Activated CD4-positive, alpha-beta T cell treated with anti-CD3 and anti-CD28 coated beads, Interleukin-2, amount 10 ng/mL, durations not matched to agents 7 days and 5 days (primary cell): ENCODE measurements around the gene CYB561. TPM values are rescaled to one million over a fixed set of nuclear protein-coding genes. Genes with fewer than 3 reads are reported as not detected.

Source experiments
- CTCF ChIA-PET: fragments of 350-600 bp; sonication (Branson Sonifier 250); formaldehyde crosslinking; loops from one replicate; lab custom pipeline; 2021; ENCODE audit warnings: antibody characterized with exemption; lab: Charles Lee
- POLR2A ChIA-PET: fragments of 350-600 bp; sonication (Branson Sonifier 250); formaldehyde crosslinking; loops from one replicate; lab custom pipeline; 2021; ENCODE audit warnings: antibody characterized with exemption; lab: Charles Lee
- DNase-seq: peaks from one replicate; pipeline ENCODE4 v3.0.0-alpha.2; 2020
- H3K27ac Mint-ChIP-seq: one replicate; pipeline ENCODE4 v1.8.0; 2021; ENCODE audit warnings: mild to moderate bottlenecking, moderate library complexity, mixed read lengths
- H3K27me3 Mint-ChIP-seq: one replicate; pipeline ENCODE4 v1.8.0; 2021; ENCODE audit warnings: mixed read lengths
- H3K36me3 Mint-ChIP-seq: one replicate; pipeline ENCODE4 v1.8.0; 2021; ENCODE audit warnings: low read depth, mixed read lengths
- H3K4me1 Mint-ChIP-seq: one replicate; pipeline ENCODE4 v1.8.0; 2021; ENCODE audit warnings: mixed read lengths
- H3K4me3 Mint-ChIP-seq: one replicate; pipeline ENCODE4 v1.8.0; 2021; ENCODE audit warnings: mild to moderate bottlenecking, moderate library complexity, mixed read lengths
- H3K9me3 Mint-ChIP-seq: one replicate; pipeline ENCODE4 v1.8.0; 2021; ENCODE audit warnings: mixed read lengths
- total RNA-seq, 2 experiments: library from RNA; stranded (reverse); gene quantifications; one replicate each; pipeline ENCODE4 v1.2.3, GENCODE V29; 2021

The CYB561 gene
- total RNA-seq, 2 experiments from 2014 or later: 7.9 to 9.5 TPM

DNA sequence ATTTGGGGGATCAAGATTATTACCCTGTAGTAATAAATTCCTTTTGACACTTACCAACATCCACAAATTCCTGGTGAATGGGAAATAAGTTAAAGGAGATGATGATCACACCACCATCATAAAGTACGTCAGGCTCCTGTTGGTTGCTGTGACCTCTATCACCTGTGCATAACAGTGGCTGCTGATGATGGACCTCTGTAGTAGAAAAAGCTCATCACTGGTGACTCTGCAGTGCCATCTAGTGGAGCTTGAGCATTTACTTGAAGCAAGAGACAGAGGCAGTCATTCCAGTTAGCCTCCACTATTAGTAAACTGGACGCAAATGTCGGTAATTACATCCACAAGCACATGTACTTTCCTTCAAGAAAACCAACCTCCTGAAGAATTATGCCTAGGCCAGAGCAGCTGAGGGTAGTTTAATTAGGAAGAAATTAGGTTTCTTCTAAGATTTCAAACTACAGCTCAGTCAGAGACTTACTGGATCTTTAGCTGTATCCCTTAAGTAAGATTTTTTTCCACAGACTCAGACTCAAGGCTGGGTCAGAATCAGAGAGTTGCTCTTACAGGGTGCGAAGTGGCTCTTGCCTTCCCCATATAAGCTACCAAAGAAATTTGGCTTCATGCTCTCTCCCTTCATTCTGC is 39.3 kb downstream of the CYB561 start:
- CTCF ChIA-PET: interaction anchor here (0.9 to 2.8 kb wide), 13 partner anchors 9 to 324 kb away, joined by 3 to 25 read pairs (median 7); no protein-coding TSS in a partner anchor
- H3K9me3 Mint-ChIP-seq: no peaks in the 10 kb centered on the region
- H3K27me3 Mint-ChIP-seq: peaks cover 2% of the 10 kb centered on the region
- H3K4me1 Mint-ChIP-seq: peaks cover 2% of the 10 kb centered on the region
- no peaks in the 10 kb centered on the region for H3K36me3 Mint-ChIP-seq
- no peak overlapping the region for H3K4me3 Mint-ChIP-seq
- POLR2A ChIA-PET: interaction anchor here (0.6 kb wide), 1 partner anchor 151 kb away, joined by 17 read pairs; no protein-coding TSS in a partner anchor
- H3K27ac Mint-ChIP-seq: no peak overlapping the region
- DNase-seq: peak; percentile 82

DNA sequence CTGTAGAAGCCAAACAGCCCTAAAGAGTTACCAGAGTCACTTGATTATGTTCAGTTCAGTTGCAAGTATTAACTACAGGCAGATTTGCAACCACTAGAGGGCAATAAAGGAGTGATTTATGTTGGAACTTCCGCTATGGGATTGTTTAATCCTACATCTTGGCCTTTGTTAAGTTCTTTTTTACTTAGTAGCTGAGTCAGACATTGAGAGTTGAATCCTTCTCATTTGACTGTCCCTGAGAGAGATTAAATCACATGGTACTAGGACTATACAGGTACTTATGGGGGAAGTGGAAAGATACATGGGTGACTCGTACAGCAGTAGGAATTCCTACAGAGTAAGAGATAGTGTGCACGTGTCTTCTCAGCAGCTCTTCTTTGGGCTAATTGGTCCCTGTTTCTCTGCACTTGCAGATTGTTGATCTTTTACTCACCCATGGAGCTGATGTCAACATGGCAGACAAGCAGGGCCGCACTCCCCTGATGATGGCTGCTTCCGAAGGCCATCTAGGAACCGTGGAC is 40.3 kb downstream of the CYB561 start:
- peaks cover 2% of the 10 kb centered on the region for H3K4me1 Mint-ChIP-seq
- no peak overlapping the region for H3K4me3 Mint-ChIP-seq
- ChIA-PET CTCF (interaction anchor here (0.6 to 2.8 kb wide), 10 partner anchors 8 to 323 kb away, joined by 3 to 25 read pairs (median 7); no protein-coding TSS in a partner anchor), POLR2A (no interaction called here)
- H3K27ac Mint-ChIP-seq: no peak overlapping the region
- peak; percentile 44 for DNase-seq
- peaks cover under 1% of the 10 kb centered on the region for H3K27me3 Mint-ChIP-seq
- no peaks in the 10 kb centered on the region for H3K36me3 Mint-ChIP-seq
- no peaks in the 10 kb centered on the region for H3K9me3 Mint-ChIP-seq

DNA sequence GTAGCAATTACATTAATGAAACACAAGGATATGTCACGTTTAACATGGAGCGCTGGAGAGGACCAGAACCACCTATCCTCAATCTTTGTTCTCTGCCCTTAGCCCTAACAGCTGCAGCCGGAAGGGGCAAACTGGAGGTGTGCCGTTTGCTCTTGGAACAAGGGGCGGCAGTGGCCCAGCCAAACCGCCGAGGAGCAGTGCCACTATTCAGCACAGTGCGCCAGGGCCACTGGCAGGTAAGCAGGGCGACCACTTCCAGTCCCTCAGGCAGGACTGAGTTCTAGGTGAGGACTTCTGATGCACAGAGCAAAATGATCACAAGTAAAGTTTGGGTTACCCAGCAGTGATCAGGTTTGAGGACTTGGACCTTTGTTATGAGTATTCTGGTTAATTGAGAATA is 41.1 kb downstream of the CYB561 start:
- ChIA-PET CTCF (no interaction called here), POLR2A (no interaction called here)
- H3K4me1 Mint-ChIP-seq: peaks cover 2% of the 10 kb centered on the region
- H3K36me3 Mint-ChIP-seq: no peaks in the 10 kb centered on the region
- DNase-seq: no peak
- no peaks in the 10 kb centered on the region for H3K9me3 Mint-ChIP-seq
- no peaks in the 10 kb centered on the region for H3K27me3 Mint-ChIP-seq
- no peak overlapping the region for H3K27ac Mint-ChIP-seq
- no peak overlapping the region for H3K4me3 Mint-ChIP-seq

DNA sequence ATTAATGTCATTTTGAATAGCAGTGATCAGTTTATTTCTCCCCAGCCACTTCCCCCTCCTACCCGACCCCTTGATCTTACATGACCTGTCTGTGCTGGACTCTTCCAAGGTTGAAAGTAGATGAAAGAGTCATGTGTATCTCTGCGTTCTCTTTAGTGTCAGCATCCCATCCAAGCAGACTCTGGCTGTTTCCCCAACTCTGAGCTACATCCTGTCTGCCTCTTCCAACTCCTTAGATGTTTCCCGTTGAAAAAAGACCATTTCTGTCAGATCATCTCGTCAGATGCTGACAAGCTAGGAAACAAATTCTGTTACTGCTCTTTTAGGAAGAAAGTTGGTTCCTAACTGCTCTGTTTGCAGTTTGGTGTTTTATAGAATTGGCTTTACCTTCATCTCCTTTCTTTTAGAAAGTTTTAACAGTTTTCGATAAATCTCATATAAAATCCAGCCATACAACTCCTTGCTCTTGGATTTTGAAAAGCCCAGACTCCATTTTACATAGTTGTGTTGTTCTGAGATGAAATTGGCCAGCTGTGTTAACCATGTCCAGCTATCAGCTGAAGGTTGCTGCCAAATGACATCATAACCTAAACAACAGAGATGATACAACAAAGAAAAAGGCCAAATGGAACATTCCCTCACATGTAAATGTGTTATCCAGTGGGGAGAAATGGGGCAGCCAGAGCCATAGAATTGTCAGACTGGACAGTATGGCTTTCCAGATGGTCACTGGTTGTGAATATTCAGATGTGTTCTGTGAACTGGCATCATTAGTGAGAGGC is 43.5 kb downstream of the CYB561 start:
- Mint-ChIP-seq H3K9me3 (no peaks in the 10 kb centered on the region), H3K27me3 (no peaks in the 10 kb centered on the region), H3K36me3 (no peaks in the 10 kb centered on the region), H3K4me3 (no peak overlapping the region), H3K4me1 (peaks cover 7% of the 10 kb centered on the region), H3K27ac (no peak overlapping the region)
- ChIA-PET POLR2A (no interaction called here), CTCF (interaction anchor here (1.1 kb wide), 1 partner anchor 837 kb away, joined by 3 read pairs; no protein-coding TSS in a partner anchor)
- DNase-seq: no peak

DNA sequence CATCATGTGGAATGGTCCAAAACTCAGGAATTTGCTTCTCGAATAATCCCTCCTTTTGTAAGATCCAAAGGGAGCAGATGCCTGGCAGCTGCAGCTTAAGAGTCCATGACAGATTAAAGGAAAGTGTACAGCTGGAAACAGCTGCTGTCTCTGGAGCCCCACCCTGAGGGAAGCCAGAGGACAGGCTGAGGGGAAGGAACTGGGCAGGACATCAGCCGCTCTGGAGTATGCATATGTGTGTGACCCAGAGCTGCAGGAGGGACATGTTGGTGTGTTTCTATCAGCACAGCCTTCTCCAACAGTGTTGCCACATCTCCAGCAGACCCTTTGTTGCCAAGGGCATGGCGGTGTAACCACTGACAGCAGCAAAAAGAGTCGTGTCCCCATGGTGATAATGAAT is 46.2 kb downstream of the CYB561 start:
- Mint-ChIP-seq H3K4me1 (peaks cover 5% of the 10 kb centered on the region), H3K36me3 (no peaks in the 10 kb centered on the region), H3K4me3 (no peak overlapping the region), H3K27ac (no peak overlapping the region), H3K9me3 (no peaks in the 10 kb centered on the region), H3K27me3 (no peaks in the 10 kb centered on the region)
- CTCF ChIA-PET: no interaction called here
- POLR2A ChIA-PET: no interaction called here
- no peak for DNase-seq

DNA sequence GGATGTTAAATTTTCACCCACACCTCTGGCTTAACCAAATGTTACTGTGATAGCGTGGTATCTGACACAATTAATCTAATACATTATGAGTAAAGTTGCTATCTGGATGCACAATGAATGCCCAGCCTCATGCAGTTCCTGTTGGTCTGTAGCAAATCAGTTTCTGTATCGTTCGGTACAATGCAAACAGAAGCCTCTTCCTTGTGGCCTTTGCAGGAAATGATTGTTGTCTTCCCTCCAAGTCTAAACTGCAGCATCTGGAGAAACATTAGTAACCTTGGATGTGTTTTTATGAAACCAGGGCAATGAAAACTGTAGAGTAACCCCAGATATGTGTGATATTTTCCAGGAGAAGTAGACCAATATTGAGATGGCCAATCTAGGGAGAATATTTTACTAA is 46.8 kb downstream of the CYB561 start:
- POLR2A ChIA-PET: no interaction called here
- Mint-ChIP-seq H3K4me3 (no peak overlapping the region), H3K27me3 (no peaks in the 10 kb centered on the region), H3K9me3 (no peaks in the 10 kb centered on the region), H3K4me1 (peaks cover 5% of the 10 kb centered on the region), H3K36me3 (no peaks in the 10 kb centered on the region), H3K27ac (no peak overlapping the region)
- CTCF ChIA-PET: no interaction called here
- DNase-seq: no peak

DNA sequence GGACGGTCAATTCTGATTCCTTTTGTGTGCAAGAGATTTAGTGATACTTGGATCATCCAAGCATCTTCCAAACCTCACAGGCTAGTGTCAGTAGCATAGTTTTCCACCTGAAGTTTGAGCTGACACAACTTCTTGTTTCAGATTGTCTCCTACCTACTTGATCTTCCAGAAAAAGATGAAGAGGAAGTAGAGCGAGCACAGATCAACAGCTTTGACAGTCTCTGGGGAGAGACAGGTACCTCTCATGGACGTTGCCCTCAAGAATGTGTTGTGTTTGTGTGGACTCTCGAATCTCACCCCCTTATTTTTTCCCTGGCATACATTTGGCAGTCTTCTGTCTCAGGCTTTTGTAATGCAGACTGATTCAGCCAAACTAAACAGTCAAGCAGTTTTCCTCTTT is 47.4 kb downstream of the CYB561 start:
- no peak for DNase-seq
- Mint-ChIP-seq H3K27me3 (no peaks in the 10 kb centered on the region), H3K4me3 (no peak overlapping the region), H3K36me3 (no peaks in the 10 kb centered on the region), H3K4me1 (peaks cover 5% of the 10 kb centered on the region), H3K27ac (no peak overlapping the region), H3K9me3 (no peaks in the 10 kb centered on the region)
- ChIA-PET CTCF (interaction anchor here (2.1 kb wide), 1 partner anchor 8 kb away, joined by 10 read pairs; no protein-coding TSS in a partner anchor), POLR2A (no interaction called here)

DNA sequence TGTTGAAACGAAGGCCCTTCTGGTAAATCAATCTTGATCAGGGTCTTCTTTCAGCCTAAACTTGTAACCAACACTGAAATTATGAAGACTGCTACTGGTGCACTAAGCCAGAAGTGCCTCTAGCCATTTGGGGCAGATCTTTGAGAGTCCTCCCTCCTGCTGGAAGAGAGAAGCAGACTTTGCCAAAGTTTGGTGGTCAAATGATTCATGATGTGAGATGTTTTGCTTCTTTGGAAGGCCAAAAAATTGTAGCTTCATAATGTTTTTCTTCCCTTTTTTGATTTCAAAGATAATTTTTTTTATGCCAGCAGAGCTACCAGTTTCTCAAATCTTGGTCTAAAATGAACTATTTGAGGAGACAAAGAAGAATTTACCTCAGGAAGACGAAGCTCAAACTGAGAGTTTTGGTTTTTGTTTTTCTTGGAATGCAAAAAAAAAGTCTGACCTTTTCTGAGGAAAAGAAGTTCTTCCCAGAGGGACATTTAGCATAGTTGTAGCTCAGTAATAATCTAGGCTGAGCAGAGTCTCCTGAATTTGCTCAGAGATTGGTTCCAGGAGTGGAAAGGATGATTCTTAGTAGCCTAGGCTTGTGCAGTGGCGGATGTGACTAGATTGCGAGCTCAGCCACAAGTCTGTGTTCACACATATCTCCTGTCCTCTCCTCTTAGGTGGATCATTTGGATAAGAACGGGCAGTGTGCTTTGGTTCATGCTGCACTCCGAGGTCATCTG is 50.9 kb downstream of the CYB561 start:
- POLR2A ChIA-PET: no interaction called here
- Mint-ChIP-seq H3K36me3 (no peaks in the 10 kb centered on the region), H3K9me3 (no peaks in the 10 kb centered on the region)

DNA sequence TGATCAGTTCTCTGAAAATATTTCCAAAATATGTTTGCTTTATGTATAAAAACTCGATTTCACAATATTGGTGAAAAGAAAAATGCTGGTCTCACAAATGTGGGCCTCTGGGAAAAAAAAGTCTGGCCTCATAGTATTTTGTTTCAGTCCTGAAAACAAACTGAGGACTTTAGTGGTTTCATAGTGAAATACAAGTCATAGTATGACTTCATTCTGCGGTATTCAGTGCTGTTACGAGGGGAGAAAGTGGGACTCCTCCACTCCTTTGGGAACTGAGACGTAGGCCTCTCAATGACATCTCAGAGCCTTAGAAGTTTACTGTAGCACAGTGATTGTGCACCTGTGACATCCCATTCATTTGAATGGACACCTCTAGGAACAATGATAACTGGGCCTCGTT is 56.0 kb downstream of the CYB561 start:
- Mint-ChIP-seq H3K9me3 (no peaks in the 10 kb centered on the region), H3K4me1 (no peaks in the 10 kb centered on the region), H3K4me3 (no peak overlapping the region), H3K27me3 (no peaks in the 10 kb centered on the region), H3K27ac (no peak overlapping the region), H3K36me3 (no peaks in the 10 kb centered on the region)
- no peak for DNase-seq
- POLR2A ChIA-PET: no interaction called here
- CTCF ChIA-PET: no interaction called here

More for the DNA sequence above, 50.9 kb downstream of the CYB561 start:
- no peaks in the 10 kb centered on the region for H3K27me3 Mint-ChIP-seq
- H3K4me1 Mint-ChIP-seq: peaks cover 5% of the 10 kb centered on the region
- H3K27ac Mint-ChIP-seq: no peak overlapping the region
- no peak overlapping the region for H3K4me3 Mint-ChIP-seq
- DNase-seq: no peak
- CTCF ChIA-PET: interaction anchor here (0.8 to 1.3 kb wide), 2 partner anchors 9 to 40 kb away, joined by 3 read pairs; no protein-coding TSS in a partner anchor

DNA sequence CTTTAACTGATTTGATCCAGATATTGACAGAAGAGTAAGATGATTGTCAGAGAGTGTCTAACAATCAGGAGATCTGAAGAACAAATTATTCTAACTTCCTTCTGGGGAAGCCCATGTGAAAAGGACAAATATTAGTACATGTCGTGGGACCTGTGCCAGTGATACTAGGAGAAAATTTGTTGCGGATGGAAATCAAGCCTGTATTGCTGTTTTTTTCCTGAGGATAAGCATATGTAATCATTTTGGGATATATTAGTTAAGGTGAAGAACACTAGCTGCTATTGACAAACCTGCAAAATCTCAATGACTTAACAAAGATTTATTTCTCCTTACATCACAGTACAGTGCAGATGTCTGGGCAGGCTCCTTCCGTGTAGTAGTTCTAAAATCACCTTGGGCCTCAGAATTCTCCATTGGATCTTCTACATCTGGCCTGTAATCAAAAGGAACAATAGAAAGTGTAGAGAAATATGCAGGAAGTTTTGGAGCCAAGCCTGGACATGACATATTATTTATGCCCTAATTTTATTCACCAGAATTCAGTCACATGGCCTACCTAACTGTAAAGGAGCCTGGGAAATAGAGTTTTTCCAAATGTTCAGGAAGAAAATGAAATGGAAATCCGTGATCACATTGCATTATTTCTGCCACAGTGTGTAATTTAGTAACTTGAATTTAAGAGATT is 58.3 kb downstream of the CYB561 start:
- Mint-ChIP-seq H3K27ac (no peak overlapping the region), H3K4me3 (no peak overlapping the region), H3K9me3 (no peaks in the 10 kb centered on the region), H3K27me3 (no peaks in the 10 kb centered on the region), H3K4me1 (no peaks in the 10 kb centered on the region), H3K36me3 (no peaks in the 10 kb centered on the region)
- no peak for DNase-seq
- CTCF ChIA-PET: interaction anchor here (0.7 kb wide), 1 partner anchor 31 kb away, joined by 3 read pairs; no protein-coding TSS in a partner anchor
- POLR2A ChIA-PET: no interaction called here

DNA sequence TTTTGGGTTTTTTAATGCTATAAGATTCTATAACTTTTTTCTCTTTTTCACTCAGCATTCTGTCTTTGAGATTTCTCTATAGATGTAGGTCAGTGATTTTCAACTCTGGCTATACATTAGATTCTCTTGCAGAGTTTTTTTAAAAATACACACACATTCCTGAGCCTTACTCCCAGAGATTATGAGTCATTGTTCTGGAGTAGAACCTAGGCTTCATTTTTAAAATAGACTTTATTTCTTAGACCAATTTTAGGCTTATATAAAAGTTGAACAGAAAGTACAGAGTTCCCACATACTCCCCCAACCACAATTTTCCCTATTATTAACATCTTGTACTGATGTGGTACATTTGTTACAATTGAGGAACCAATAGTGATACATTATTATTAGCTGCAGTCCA is 63.3 kb downstream of the CYB561 start:
- H3K27me3 Mint-ChIP-seq: no peaks in the 10 kb centered on the region
- DNase-seq: no peak
- ChIA-PET POLR2A (no interaction called here), CTCF (no interaction called here)
- H3K4me3 Mint-ChIP-seq: no peak overlapping the region
- H3K36me3 Mint-ChIP-seq: no peaks in the 10 kb centered on the region
- peaks cover 3% of the 10 kb centered on the region for H3K9me3 Mint-ChIP-seq
- no peak overlapping the region for H3K27ac Mint-ChIP-seq
- H3K4me1 Mint-ChIP-seq: no peaks in the 10 kb centered on the region
